GM19239 (cell line): ENCODE data around the gene BAHCC1.

ENCODE experiments used
- DNase-seq: peaks from one replicate; pipeline ENCODE4 v3.0.0; 2011; ENCODE audit warnings: low spot score; ENCODE audit not compliant: insufficient read length
- FAIRE-seq: peaks from 2 replicates; lab custom pipeline; 2011; peaks lifted over from hg19 to GRCh38; lab: Jason Lieb, UNC

Gene BAHCC1

GRCh38 chr17:81365601-81366585, 29.4 kb upstream of the BAHCC1 start:
- DNase-seq, result no peak
- FAIRE-seq, result no peak

- FAIRE-seq, result no peak
- no peak for DNase-seq
These were observed 28.6 kb upstream of the BAHCC1 start for GRCh38 chr17:81366648-81367047.

GRCh38 chr17:81367171-81367570, 28.1 kb upstream of the BAHCC1 start:
- FAIRE-seq (no peak), DNase-seq (no peak)

DNA sequence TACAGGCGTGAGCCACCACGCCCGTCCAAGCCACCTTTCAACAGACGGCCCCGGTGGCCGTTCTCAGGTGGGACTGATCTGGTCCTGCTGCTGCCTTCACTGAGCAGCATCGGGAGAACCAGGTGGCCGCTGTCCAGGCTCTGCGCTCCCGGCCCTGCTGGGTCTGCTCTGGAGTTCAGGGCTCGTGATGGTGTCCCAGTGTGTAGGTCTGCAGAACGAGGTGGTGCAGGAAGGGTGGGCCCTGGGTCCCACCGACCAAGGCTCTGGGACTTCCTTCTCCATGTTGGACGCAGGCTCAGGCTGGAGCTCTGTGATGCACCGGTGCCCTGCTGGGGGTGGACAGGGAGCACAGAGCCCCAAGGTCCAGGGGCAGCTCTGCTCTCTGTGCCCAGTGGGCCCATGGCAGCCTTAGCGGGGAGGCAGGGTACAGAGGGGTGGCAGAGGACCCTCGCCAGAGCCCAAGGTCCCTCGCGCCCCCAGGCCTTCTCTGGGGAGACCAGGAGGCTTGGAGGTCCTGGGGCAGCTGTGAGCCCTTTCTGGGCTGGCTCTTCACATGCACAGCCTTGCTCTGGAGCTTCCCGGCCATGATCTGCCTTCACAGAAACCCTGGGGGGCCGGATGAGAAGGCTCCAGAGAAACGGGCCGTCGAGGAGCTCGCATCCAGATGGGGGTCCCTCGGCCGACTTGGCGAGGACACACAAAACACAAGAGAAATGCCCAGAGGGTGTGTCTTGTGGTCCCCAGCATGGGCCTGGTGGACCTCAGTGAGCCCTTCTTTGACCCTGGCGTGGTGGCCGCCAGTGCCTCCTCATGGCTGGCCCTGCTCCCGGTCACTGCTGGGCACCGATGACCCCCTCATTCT, 26.9 kb upstream of the BAHCC1 start:
- FAIRE-seq (no peak), DNase-seq (no peak)

DNA sequence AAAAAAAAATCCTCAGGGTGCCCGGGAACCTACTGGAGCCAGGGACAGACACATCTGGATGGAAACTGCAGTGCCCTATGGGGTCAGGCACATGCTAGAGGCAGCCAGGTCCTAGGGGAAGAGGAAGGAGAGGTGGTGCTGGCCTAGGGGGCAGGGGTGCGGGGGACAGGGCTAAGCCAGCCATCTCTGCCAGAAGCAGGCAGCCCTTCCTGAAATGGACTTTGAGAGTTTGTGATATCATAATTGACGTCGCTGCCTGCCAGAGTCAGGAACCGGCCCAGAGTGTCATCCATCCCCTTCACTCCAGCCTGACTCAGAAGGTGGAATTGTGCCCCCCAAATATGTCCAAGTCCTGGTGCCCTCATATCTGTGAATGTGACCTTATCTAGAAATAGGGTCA, 25.0 kb upstream of the BAHCC1 start:
- FAIRE-seq, result no peak

GRCh38 chr17:81371910-81372760, 23.1 kb upstream of the BAHCC1 start:
- no peak for FAIRE-seq

More for the DNA sequence above, 25.0 kb upstream of the BAHCC1 start:
- DNase-seq, result no peak

GRCh38 chr17:81373536-81374160, 21.6 kb upstream of the BAHCC1 start:
- FAIRE-seq, result no peak
- DNase-seq, result no peak

More at GRCh38 chr17:81371910-81372760, 23.1 kb upstream of the BAHCC1 start:
- no peak for DNase-seq

GRCh38 chr17:81374890-81375289, 20.4 kb upstream of the BAHCC1 start:
- DNase-seq, result no peak

GRCh38 chr17:81376946-81377714, 18.1 kb upstream of the BAHCC1 start:
- DNase-seq (no peak), FAIRE-seq (no peak)

More at GRCh38 chr17:81374890-81375289, 20.4 kb upstream of the BAHCC1 start:
- FAIRE-seq, result no peak

GRCh38 chr17:81378941-81379511, 16.2 kb upstream of the BAHCC1 start:
- DNase-seq (no peak), FAIRE-seq (no peak)

DNA sequence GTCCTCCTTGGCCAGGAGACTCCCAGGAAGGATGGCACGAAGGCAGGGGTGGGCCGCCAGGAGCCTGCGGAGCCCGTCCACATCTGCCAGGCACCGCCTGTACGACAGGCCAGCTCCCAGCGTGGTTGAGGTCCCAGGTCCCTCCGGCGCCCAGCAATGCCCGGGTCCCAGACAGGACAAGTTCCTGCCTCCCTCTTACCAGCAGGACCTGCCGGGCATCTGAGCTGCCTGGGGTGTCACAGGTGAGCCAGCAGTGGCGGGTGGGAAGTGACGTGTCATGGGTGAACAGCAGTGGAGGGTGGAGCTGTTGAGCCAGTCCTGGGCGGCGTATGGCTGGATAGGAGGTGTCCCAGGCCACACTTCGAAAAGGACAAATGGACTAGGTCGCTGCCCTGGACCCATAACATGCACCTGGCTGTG, 15.7 kb upstream of the BAHCC1 start:
- DNase-seq, result no peak
- no peak for FAIRE-seq

DNA sequence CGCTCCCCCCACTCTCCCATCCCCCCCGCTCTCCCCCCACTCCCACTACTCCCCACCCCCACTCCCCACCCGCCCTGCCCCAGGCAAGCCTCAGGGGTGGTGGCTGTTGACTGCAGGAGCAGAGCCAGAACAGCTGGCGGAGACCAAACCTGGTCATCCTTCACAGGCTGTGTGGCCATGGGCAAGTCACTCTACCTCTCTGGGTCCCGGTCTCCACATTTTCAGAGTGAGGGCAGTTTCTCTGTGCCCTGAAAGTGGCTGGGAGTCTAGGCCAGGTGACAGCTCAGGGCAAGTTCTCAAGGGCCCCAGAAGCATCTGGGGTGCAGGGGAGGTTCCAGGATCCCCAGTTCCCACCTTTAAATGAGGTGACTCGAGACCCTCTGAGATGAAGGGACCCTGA, 15.1 kb upstream of the BAHCC1 start:
- FAIRE-seq (no peak), DNase-seq (no peak)

DNA sequence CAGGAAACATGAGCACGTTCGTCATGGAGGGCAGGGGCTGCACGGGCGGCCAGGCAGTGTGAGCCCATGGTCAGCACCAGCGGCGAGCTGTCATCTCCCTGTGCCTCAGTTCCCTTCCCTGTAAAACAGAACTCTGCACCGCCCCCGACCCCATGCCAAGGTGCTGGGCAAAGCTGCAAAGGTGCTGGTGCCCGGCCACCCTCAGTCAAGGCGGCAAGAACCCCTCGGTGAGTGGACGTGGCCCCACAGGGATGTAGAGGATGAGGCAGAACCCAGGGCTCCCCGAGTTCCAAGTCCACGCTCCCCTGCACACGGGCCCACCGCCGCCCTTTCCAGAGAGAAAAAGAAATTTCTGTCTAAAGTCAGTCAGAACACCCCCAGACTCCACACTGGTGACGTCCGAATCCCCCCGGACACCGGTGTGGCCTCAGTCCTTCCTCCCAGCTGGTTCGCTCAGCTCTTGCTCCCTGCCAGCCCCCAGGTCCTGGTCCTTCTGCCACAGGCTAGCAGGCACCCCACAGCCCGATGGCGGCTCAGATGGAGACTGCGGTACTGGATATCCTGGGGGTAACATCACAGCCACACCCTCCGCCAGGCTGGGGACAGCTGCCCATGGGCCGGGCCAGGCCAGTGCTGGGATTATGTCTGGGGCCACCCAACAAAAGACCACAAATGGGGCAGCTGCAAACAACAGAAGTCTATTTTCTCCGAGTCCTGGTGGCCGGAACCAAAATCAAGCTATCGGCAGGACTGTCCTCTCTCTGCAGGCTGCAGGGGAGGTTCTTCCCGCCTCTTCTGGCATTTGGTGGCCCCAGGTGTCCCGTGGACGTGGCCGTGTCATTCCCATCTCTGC, 14.4 kb upstream of the BAHCC1 start:
- DNase-seq (no peak), FAIRE-seq (no peak)

GRCh38 chr17:81381632-81382577, 13.4 kb upstream of the BAHCC1 start:
- FAIRE-seq (no peak), DNase-seq (no peak)

DNA sequence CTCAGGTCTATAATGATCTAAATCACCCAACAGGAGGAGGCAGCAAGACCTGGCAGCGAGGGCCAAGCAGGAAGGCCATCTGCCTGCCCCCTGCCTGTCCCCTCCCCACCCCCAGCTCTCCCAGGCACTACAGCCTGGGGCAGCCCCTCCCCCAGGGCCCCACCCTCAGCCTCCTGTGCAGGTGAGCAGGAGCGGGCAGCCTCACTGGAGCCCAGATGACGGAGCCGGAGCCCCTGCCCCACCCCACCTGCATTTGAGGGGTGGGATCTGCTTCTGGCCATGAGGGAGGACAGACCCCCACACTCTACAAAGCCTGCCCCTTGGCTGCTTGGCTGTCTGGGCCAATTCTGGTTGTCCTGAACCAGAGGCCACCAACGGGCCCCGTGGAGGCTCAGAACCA, 12.4 kb upstream of the BAHCC1 start:
- DNase-seq (no peak), FAIRE-seq (no peak)
